HepG2 (cell line): ENCODE measurements around the gene SRSF7. TPM values are rescaled to one million over a fixed set of nuclear protein-coding genes. Genes with fewer than 3 reads are reported as not detected.

Source experiments
- FOXM1 ChIP-seq: sonication (generic); formaldehyde crosslinking; IDR thresholded peaks from 2 replicates; pipeline ENCODE4 v1.5.0; 2020; ENCODE audit warnings: missing genetic modification reagents
- GPN1 ChIP-seq: sonication (generic); formaldehyde crosslinking; IDR thresholded peaks from 2 replicates; pipeline ENCODE4 v1.5.1; 2020; ENCODE audit warnings: missing genetic modification reagents, borderline replicate concordance
- JUND ChIP-seq: sonication (generic); formaldehyde crosslinking; IDR thresholded peaks from 2 replicates; pipeline ENCODE4 v1.8.0; 2022; ENCODE audit warnings: mild to moderate bottlenecking, missing genetic modification reagents
- MED13 ChIP-seq: sonication (generic); formaldehyde crosslinking; IDR thresholded peaks from 2 replicates; pipeline ENCODE4 v1.5.0; 2020; ENCODE audit warnings: missing genetic modification reagents
- POGK ChIP-seq: sonication (generic); formaldehyde crosslinking; conservative IDR thresholded peaks from 2 replicates; pipeline ENCODE4 v1.8.0; 2022; ENCODE audit warnings: mild to moderate bottlenecking, moderate library complexity, missing genetic modification reagents
- RARA ChIP-seq: IDR thresholded peaks from 2 replicates; pipeline ENCODE4 v1.6.1; 2016; ENCODE audit warnings: missing genetic modification reagents, missing compliant biosample characterization
- RBAK ChIP-seq: sonication (generic); formaldehyde crosslinking; IDR thresholded peaks from 2 replicates; pipeline ENCODE4 v1.5.1; 2020; ENCODE audit warnings: mild to moderate bottlenecking, missing genetic modification reagents
- ZBTB4 ChIP-seq: sonication (generic); formaldehyde crosslinking; IDR thresholded peaks from 2 replicates; pipeline ENCODE4 v1.4.0; 2020; ENCODE audit warnings: missing genetic modification reagents, mild to moderate bottlenecking, borderline replicate concordance
- ZNF18 ChIP-seq: sonication (generic); formaldehyde crosslinking; IDR thresholded peaks from 2 replicates; pipeline ENCODE4 v1.8.0; 2022; ENCODE audit warnings: mild to moderate bottlenecking, missing genetic modification reagents; ENCODE audit not compliant: insufficient replicate concordance
- ZNF549 ChIP-seq: sonication (generic); formaldehyde crosslinking; IDR thresholded peaks from 2 replicates; pipeline ENCODE4 v1.5.0; 2020; ENCODE audit warnings: missing genetic modification reagents
- polyA plus RNA-seq, 8 experiments: library from polyadenylated mRNA; depleted of rRNA in 3 of 8; stranded (reverse) in 7 of 8; unstranded in 1 of 8; fragments of >200 nt; fragmentation: Illumina TruSeq in 4 of 8; extraction: Trizol in 4 of 8; gene quantifications; 2 replicates each; pipeline versions ENCODE4 v1.2.1 to v1.2.3, GENCODE V29; 2011 to 2016; ENCODE audit warnings: low read depth in 4 of 8, missing spikeins in 1 of 8, mixed read lengths in 1 of 8; ENCODE audit not compliant: insufficient read depth in 1 of 8
- total RNA-seq, 5 experiments: library from RNA; depleted of rRNA; stranded (reverse); fragments of >200 nt; fragmentation: Illumina TruSeq; extraction: Trizol; gene quantifications; 2 replicates each; pipeline ENCODE4 v1.2.3, GENCODE V29; 2016; ENCODE audit warnings: low read depth in 1 of 5
- TF ChIP-seq, protein P1 (sequence below): sonication (generic); formaldehyde crosslinking; IDR thresholded peaks from 2 replicates; pipeline ENCODE4 v1.4.0; 2020; ENCODE audit warnings: missing genetic modification reagents, borderline replicate concordance
- TF ChIP-seq, protein P2 (sequence below): sonication (generic); formaldehyde crosslinking; IDR thresholded peaks from 2 replicates; pipeline ENCODE4 v1.4.0; 2020; ENCODE audit warnings: low read depth, missing genetic modification reagents

Gene SRSF7
- total and polyA plus RNA-seq, 2 of the 13 experiments (the other 11 are each of a cell fraction or from before 2014, with no cell fraction given): 172 to 275 TPM

DNA sequence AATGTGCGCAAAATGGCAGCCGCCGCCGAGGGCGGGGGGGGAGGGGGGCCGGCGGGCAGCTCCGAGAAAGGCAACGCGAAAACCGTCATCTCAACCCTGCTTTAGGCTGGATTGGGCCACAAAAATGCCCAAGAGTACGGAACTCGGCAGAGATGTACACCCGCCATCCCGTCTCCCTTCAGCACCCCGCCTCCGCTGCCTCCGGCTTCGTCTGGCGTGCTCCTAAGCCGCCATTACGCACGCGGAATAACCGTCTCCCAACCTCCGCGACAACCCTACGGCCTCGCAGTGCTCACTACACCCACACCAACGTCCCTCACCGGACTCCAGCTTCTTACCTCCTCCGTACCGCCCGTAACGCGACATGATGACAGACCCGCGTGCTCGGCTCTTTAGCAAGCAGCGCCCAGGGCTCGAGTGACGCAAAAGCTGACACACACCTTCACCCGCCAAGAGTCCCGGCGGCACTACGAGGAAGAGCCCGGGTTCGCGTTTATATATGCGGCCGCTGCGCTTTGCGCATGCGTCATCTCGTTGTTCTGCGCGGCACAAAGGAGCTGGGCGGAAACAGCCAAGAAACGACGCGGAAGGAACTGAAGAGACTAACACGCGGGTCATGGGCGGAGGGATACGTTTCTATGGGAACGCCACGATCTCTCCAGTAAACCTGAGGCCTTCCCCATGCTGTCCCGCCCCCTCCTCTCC, at the start of gene SRSF7 (continued):
- TF ChIP-seq, protein P1, sequence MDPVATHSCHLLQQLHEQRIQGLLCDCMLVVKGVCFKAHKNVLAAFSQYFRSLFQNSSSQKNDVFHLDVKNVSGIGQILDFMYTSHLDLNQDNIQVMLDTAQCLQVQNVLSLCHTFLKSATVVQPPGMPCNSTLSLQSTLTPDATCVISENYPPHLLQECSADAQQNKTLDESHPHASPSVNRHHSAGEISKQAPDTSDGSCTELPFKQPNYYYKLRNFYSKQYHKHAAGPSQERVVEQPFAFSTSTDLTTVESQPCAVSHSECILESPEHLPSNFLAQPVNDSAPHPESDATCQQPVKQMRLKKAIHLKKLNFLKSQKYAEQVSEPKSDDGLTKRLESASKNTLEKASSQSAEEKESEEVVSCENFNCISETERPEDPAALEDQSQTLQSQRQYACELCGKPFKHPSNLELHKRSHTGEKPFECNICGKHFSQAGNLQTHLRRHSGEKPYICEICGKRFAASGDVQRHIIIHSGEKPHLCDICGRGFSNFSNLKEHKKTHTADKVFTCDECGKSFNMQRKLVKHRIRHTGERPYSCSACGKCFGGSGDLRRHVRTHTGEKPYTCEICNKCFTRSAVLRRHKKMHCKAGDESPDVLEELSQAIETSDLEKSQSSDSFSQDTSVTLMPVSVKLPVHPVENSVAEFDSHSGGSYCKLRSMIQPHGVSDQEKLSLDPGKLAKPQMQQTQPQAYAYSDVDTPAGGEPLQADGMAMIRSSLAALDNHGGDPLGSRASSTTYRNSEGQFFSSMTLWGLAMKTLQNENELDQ (CRISPR knock-in tag): no peak
- TF ChIP-seq RARA (CRISPR knock-in tag) (peak; percentile 20), GPN1 (no peak), JUND (CRISPR knock-in tag) (peak; percentile 78), RBAK (CRISPR knock-in tag) (0 out of 2 replicates have a peak, but pooled peaks have one; percentile 19), ZNF18 (peak; percentile 94), ZBTB4 (CRISPR knock-in tag) (peak; percentile 91), FOXM1 (CRISPR knock-in tag) (no peak; the same call in 1 of the 2 replicates), ZNF549 (CRISPR knock-in tag) (0 out of 2 replicates have a peak, but pooled peaks have one; percentile 62), POGK (peak; percentile 88), MED13 (peak; percentile 95)
- TF ChIP-seq, protein P2, sequence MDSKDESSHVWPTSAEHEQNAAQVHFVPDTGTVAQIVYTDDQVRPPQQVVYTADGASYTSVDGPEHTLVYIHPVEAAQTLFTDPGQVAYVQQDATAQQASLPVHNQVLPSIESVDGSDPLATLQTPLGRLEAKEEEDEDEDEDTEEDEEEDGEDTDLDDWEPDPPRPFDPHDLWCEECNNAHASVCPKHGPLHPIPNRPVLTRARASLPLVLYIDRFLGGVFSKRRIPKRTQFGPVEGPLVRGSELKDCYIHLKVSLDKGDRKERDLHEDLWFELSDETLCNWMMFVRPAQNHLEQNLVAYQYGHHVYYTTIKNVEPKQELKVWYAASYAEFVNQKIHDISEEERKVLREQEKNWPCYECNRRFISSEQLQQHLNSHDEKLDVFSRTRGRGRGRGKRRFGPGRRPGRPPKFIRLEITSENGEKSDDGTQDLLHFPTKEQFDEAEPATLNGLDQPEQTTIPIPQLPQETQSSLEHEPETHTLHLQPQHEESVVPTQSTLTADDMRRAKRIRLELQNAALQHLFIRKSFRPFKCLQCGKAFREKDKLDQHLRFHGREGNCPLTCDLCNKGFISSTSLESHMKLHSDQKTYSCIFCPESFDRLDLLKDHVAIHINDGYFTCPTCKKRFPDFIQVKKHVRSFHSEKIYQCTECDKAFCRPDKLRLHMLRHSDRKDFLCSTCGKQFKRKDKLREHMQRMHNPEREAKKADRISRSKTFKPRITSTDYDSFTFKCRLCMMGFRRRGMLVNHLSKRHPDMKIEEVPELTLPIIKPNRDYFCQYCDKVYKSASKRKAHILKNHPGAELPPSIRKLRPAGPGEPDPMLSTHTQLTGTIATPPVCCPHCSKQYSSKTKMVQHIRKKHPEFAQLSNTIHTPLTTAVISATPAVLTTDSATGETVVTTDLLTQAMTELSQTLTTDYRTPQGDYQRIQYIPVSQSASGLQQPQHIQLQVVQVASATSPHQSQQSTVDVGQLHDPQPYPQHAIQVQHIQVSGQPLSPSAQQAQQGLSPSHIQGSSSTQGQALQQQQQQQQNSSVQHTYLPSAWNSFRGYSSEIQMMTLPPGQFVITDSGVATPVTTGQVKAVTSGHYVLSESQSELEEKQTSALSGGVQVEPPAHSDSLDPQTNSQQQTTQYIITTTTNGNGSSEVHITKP: peak; percentile 22; the same call in 1 of the 2 replicates
